HG03565 (cell line): ENCODE data around the gene PCNX1.

Experiments used
- ATAC-seq: cut with Tn5 transposase; IDR thresholded peaks from one replicate; pipeline ENCODE4 v1.9.1; 2021; ENCODE audit warnings: mild to moderate bottlenecking, moderate library complexity; ENCODE audit not compliant: unreplicated experiment

PCNX1 gene

DNA sequence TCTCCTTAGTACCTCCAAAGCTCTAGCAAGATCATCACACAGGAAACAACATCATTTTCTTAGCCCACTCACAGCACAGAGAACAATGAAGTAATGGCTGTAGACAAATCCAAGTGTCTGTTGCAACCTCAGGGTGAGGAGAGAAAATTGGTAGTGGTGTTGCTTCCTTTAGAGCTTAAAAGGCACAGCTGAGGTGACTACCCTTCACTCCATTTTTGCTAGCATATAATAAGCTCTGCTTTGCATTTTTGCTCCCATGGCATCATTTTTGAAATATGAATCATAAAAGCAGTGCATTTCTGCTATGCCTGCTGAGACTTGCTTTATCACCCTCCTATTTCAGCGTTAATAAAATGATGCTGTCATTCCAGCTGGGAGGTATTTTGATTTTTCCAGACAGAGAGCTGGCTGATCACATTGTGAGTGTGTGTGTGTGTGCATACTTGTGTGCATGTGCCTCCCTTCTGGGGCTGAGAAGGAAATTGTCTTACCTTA is 18.5 kb upstream of the PCNX1 start:
- ATAC-seq, result no peak

DNA sequence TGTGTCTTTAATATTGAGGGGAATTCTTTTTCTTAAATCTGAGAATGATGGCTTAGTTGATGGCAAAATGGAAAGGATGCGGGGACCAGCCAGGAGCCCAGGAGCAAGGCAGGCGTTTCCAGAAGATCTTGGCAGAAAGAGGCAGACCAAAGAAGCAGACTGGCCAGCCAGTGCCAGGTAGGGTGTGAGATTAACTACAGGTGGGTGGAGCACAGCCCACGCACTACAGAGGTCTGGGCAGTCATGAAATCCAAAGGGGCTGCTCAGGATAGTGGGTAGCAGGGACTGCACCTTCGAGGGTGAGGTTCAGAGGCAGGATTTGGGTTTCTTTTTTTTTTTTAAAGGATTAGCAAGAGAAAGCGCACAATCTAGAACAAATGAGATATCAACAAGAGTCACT is 17.7 kb upstream of the PCNX1 start:
- no peak for ATAC-seq

- no peak for ATAC-seq
These were observed 16.2 kb upstream of the PCNX1 start for GRCh38 chr14:70890826-70891659.

DNA sequence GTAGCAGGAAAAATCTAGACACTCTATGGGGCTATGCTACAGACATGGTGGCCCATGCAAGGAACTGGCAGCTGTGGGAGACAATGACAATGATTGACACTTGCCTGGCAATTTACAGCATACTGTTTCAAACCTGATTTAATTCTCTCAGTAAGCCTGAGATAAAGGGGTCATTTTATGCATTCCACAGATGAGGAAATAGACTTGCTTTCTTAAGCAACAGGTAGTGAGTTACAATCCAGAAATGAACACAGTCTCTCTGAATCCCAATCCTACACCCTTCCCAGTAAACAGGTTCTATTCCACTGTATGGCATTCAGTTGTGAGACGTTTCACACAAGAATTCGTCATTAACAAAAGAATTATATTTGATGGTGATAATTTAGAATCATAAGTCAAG is 15.5 kb upstream of the PCNX1 start:
- no peak for ATAC-seq

- no peak for ATAC-seq
These were observed 14.0 kb upstream of the PCNX1 start for GRCh38 chr14:70893062-70893845.

GRCh38 chr14:70893858-70894291 is 13.4 kb upstream of the PCNX1 start:
- ATAC-seq, result no peak

DNA sequence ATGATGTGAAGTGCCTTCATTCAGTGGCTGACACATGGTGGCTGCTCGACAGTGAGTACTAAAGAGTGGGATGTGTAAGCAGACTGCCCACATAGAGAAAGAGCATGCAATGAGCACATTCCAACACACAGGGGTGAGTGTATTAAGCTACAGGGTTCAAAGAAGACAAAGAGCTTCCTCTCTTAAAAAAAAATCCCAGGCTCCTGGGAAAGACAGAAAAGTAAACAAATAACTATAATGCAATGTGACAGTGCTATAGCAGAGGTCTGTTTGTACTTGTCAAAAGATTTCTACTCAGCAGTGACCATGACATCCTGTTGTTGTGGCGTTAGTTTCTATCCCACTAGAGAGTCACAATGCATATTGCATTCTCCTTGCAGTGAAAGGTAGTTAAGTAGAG is 12.4 kb upstream of the PCNX1 start:
- no peak for ATAC-seq

- no peak for ATAC-seq
These were observed 10.9 kb upstream of the PCNX1 start for GRCh38 chr14:70896317-70896716.

DNA sequence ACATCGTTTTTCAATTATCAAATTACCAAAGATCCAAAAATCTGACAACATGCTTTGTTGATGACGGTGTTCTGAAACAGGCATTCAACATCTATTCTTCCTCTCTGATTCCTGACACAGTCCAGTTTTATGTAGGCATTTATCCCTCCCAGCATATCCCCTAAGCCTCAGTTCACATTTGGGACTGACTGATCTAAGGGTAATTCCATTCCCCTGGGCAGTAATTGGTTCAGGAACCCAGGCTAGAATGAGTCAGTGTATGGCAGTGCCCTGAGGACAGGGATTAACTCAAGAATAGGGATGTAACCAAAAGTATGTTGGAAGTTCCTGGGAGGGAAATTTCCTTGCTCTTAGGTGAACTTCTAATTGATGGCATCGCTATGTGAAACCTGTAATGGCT is 10.3 kb upstream of the PCNX1 start:
- ATAC-seq, result no peak

GRCh38 chr14:70897464-70897863 is 9.8 kb upstream of the PCNX1 start:
- ATAC-seq, result no peak

DNA sequence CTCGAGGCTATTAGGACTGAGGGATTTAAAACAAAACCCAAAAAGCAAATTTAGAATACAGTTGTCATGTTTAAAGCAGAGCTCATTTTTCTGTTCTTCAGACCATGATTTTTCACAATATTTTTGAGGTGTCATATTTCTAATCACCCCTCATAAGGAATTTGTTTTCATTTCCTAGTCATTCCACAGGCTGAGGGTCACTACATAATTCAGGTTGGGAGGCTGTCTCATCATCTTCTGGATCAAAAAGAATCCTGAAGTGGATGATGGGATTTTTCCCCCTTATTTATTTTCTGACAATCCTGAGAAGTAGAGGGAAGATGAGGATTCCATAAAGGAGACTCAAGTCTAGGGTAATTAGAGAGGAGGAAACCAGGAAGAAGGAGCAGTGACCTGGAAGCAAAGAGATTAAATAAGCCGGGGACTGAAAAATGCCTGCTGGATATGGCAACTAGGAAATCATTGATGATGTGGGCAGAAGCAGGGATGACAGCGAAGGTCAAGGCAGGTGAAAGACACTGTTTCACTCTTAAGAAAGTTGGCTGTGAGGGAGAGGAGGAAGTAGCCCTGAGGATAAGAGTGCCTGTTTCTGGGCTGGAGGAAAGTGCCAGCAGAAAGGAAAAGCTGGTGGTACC is 9.0 kb upstream of the PCNX1 start:
- no peak for ATAC-seq

DNA sequence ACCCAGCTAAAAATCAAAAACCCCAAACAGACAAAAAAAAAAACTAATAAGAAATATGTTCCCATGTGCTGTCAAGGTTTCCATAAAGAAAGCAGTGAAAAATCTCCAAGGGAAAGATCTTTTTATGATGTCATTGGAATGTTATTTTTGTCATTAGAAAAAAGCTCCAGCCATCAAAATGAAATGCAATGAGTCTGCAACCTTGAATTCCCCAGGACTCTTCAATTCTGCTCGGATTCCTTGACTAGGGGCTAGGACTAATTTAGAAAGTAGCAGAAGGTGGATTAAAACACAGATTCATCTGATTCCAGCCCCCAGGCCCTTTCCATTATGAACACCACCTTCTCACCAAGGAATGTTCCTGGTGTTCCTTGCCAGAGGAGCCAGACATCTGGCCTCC is 6.0 kb upstream of the PCNX1 start:
- ATAC-seq, result no peak

DNA sequence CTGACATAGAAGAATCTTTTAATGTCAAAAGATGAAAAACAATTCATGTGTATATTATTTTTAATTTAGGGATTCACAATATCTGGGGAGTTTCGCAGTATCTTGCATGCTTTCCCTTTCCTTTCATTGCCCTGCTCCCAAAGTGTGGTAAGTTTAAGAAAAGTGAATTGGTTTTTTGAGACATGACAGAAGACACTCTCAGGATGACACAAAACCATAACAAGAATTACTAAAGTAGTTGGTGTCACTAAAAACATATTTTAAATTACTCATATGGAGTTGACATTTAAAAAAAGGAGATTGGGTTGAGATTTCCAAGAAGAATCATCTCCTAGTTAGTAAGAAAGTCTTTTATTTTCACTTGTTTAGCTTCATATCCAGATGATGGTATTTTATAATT is 5.1 kb upstream of the PCNX1 start:
- ATAC-seq, result no peak

DNA sequence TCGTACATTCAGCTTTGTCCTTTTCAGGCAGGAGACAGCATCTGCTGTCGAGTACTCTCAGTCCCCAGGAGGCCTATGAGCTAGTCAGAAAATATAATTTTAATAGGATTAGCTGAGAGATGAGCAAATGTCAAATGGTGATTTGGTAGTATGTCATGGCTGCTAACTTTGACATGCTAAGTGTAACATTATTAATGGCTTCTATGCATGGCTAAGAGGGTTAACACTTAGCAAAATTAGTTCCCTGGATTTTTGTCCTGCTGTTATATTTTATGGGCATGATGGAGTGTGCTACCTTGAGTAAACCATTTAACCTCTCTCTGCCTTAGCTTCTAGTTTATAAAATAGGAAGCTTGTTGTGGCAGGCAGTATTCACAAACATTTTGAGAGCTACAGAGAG is 2.9 kb upstream of the PCNX1 start:
- ATAC-seq, result no peak

- no peak for ATAC-seq
These were observed 2.0 kb upstream of the PCNX1 start for GRCh38 chr14:70905301-70905700.

DNA sequence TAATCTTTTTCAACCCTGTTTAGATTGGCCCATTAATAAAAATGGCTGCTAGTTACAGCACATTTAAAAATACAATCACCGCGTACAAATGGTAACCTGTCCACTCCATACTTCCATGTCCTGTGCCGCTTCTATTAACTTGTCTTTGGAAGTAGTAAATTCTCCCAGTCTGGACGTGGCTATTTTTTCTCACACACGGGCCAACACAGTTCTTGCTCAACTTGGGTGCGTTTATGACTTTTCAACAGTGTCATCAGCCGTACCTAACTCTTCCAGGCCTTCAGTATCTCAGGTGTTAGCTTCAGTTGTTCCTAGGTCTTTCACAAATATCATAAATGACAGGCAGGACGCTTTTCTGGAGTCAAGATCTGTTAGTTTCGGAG is 475 bp upstream of the PCNX1 start:
- peak; percentile 1 for ATAC-seq

DNA sequence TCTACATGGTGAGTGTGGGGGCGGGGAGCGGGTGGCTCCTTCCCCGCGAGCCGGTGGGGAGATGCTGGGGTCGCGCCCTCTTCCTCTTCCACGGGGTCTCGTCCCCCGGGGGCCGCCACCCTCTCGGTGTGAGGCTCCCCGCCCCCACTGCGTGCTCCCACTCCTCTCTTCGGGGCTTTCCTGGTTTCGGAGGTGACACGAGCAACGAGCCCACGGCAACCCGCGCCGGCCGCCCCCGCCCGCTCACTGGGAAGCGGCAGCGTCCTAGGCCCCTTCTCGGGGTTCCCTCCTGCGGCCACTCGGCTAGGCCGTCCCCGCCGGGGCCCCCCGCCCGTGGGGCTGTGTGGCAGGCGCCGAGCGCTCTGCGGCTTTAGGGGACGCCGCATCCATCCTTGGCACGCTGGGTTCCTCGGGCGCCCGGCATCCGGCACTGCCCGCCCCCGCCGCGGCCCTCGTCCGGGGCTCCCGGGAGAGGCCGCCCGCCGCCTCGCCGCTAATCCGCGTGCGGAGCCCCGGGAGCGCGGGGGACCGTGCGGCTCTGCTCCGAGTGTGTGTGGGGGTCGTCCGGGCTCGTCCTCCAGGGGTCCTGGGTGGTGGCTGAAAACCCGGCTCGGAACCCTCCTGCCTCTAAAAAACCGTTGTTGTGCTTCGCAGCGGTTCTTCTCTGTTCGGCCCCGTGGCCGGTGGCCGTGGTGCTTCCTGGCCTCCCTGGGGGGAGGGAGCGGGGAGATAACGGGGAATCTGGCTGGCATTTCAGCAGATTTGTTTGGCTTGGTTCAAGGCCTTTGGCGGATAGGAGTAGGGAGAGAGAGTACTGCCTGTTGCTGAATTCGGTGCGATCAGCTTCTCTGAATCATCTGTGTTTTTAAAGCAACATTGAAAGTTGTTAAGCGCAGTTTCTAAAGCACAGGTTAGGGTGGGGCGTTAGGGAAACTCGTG is 1.0 kb downstream of the PCNX1 start:
- ATAC-seq, result peak; percentile 18

GRCh38 chr14:70908935-70909641 is 1.8 kb downstream of the PCNX1 start:
- ATAC-seq, result no peak

GRCh38 chr14:70909733-70910614 is 2.7 kb downstream of the PCNX1 start:
- no peak for ATAC-seq
